Neural progenitor cell (in vitro differentiated cells): ENCODE measurements around the gene TAX1BP1.

Experiments
- CTCF ChIP-seq: fragments of 200-600 bp; sonication (generic); IDR thresholded peaks from 2 replicates; pipeline ENCODE4 v1.5.1; 2017; ENCODE audit warnings: antibody characterized with exemption, mild to moderate bottlenecking
- EZH2 ChIP-seq: fragments of 200-600 bp; sonication (generic); IDR thresholded peaks from 2 replicates; pipeline ENCODE4 v1.6.1; 2017; ENCODE audit warnings: antibody characterized with exemption, mild to moderate bottlenecking, moderate library complexity

DNA sequence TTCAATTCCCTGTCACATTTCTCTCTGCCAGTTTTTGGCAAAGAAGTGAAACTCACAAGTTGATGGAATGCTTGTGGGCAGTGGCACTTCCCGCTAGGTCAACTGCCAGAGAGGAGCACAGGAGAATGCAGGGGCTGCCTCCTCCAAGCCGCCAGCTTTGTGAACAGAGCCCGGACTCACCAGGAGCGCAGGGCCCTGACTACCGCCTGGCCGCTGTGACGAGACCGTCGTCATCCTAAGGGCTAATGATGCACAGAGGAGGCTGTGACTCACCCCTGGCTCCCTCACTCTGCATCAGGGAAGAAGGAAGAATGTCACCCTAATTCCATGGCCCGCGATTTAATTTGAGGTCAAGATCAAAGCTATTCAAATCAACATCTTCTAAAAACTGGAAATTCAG, 123.9 kb downstream of the TAX1BP1 start:
- TF ChIP-seq CTCF (no peak), EZH2 (no peak)
